B cell (primary cell): ENCODE measurements around the gene ADAMTSL1.

Experiments used
- EZH2 ChIP-seq: IDR thresholded peaks from 2 replicates; pipeline ENCODE4 v1.6.1; 2012; ENCODE audit warnings: borderline replicate concordance, low read depth, mild to moderate bottlenecking, moderate library complexity, low read length; ENCODE audit not compliant: insufficient read depth, poor library complexity, severe bottlenecking
- TF ChIP-seq, protein P1 (sequence below): fragments of 200-600 bp; IDR thresholded peaks from one replicate; pipeline ENCODE4 v1.8.0; 2022; ENCODE audit warnings: antibody characterized with exemption, mild to moderate bottlenecking

DNA sequence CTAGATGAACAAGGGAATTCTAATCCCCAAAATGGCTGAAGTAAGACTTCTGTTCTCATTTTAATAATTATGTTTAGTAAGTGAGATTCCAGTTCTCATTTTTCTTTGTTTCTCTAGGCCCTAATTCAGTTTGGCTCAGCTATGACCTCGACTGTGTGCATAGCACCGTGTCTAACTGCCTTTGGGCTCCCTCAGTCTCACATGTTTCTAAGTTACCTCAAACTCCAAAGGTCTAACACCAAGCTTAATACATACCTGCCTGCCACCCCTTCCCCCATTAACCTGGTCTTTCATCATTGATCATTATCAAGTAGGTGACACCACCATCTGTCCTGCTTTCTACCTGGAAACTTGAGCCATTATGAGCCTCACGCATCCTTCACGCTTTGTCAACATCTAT, 285.9 kb downstream of the ADAMTSL1 start:
- TF ChIP-seq, protein P1, sequence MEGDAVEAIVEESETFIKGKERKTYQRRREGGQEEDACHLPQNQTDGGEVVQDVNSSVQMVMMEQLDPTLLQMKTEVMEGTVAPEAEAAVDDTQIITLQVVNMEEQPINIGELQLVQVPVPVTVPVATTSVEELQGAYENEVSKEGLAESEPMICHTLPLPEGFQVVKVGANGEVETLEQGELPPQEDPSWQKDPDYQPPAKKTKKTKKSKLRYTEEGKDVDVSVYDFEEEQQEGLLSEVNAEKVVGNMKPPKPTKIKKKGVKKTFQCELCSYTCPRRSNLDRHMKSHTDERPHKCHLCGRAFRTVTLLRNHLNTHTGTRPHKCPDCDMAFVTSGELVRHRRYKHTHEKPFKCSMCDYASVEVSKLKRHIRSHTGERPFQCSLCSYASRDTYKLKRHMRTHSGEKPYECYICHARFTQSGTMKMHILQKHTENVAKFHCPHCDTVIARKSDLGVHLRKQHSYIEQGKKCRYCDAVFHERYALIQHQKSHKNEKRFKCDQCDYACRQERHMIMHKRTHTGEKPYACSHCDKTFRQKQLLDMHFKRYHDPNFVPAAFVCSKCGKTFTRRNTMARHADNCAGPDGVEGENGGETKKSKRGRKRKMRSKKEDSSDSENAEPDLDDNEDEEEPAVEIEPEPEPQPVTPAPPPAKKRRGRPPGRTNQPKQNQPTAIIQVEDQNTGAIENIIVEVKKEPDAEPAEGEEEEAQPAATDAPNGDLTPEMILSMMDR, result no peak
- no peak for TF ChIP-seq EZH2
